SIG-M5 (cell line): ENCODE results near the gene NDUFAF8.

Source experiments
- DNase-seq: peaks from one replicate; lab custom pipeline; 2025; lab: John Stamatoyannopoulos, UW

Gene NDUFAF8

DNA sequence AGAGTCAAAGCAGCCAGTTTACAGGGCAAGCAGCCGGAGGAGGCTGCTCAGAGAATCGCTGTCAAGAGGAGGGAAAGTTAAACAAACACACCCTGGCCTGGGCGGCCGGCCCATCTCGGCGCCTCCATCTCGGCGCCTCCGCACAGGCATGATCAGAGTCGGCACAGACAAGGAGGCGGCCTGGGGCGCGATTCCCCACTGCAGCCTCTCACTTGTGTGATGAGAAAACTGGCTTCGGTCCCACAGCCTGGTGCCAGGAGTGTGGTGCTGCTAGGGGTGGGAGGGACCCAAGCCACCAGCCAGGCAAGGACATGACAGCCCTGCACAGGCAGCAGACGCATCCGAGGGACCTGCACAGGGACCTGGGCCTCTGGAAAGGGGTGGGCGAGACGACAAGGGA, 38.3 kb downstream of the NDUFAF8 start:
- no peak for DNase-seq

DNA sequence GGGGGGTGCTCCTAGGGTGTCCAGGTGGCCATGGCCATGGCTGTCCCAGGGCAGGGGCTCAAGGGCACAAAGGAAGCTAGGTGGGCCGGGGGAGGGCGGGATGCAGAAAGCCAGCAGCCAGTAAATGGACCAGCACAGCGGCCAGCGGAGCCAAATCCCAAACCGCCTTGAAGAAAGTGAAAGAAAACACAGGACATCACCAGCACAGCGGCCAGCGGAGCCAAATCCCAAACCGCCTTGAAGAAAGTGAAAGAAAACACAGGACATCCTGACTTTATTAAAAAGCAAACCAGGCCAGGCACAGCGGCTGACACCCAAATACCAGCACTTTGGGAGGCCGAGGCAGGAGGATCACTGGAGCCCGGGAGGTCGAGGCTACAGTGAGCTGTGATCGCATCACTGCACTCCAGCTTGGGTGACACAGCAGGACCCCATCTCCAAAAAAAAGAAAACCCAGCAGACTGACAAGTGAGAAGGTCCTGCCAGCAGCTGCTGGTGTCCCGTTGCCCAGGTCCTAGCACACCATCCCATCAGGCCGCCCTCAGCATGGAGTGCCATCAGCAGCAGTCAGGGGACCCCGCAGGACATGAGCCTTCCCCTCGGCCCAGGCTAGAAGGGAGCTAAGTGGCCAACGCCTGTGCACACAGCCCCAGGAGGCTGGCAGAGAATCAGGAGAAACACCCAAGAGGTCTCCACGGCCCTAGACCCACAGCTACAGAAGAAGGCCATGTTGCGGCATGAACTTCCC, 39.0 kb downstream of the NDUFAF8 start:
- no peak for DNase-seq

DNA sequence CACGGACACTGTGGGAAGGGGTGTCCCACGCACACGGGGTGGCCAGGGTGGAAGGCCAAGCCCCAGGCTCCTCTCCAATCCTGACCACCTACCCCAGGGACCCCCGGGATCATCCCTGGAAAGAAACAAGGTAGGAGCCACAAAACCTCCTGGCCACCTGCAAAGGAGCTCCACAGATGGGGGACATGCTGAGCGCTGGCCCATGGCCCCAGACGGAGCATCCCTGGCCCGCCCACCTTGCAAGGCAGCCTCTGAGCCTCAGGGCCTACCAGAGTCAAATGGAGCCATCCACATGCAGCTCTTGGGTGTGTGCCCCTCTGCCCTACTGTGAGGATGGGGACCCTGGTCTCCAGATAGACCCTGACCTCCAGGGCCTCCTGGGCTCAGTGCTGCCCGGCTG, 39.7 kb downstream of the NDUFAF8 start:
- DNase-seq, result no peak

DNA sequence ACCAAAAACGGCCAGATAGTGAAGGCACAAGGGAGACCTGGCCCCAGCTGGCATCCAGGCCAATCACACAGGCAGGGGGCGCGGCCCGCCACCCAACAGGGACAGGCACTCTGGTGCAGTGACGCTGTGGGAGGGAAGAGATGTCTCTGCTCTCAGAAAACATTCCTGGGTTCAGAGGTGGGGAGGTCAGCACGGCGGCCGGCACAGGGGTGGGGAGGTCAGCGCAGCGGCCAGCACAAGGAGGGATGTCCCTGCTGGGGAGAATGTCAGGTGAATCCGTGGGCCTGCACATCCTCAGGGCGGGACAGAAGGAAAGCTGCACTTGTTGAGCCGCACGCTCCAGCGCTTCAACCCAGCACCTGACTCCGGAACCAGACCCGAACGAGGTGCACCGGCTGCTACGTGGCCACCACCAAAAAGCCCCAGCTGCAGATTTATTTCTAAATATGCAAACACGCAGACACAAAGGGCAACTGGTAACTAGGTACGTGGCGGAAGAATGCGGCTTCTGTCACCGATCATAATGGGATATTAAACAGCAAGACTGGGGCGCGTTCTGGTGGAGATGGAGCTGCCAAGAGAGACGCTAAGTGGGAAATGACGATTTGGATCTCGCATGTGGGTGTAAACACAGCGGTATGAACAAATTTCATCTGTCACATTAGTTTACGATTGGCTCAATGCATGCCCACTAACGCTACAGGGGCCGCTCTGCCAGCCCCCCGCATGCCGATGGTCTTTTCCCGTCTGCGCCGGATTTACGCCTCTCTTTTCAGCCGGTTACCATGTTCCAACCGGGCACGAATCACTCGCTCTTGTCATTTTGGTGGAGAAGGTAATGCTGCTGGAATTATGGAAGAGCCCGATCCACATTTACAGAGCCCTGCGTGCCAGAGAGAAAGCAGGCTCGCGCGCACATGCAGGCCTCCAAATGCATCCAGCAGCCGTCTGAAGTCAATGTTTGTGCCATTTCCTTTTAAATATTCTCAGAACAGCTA, 40.5 kb downstream of the NDUFAF8 start:
- DNase-seq, result no peak

DNA sequence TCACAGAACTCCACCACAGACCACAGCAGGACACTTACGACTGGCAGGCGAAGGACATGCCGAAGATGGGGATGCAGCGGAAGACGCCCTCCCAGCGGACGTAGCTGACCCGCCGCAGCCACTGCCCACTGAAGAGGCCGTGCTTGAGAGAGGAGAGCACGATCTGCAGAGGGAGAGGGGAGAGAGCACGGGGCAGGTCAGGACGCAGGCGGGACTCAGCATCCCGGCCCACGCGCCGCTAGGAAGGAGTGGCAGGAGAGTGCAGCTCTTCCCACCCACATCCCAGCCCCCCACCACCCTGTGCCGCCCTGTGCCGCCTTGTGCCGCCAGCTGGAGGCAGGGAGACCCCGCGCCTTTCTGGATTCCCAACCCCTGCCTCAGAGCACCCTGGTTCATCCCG, 41.5 kb downstream of the NDUFAF8 start:
- DNase-seq, result no peak

DNA sequence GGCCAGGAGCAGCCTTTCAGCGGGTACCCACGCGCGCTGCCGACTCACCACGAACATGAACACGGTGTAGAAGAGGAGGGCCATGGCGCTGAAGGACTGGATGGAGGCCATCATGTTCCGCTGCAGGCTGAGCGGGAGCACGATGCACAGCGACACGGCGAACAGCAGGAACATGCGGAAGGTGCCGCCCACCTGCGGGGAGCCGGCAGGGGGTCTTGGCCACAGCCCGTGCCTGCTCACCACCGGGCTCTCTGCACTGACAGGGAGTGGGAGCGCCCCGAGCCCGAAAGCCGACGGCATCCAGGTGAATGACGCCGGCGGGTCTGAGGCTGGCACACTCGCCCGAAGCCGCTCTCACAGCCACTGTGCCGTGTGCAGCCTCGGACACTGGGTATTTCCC, 43.0 kb downstream of the NDUFAF8 start:
- no peak for DNase-seq

DNA sequence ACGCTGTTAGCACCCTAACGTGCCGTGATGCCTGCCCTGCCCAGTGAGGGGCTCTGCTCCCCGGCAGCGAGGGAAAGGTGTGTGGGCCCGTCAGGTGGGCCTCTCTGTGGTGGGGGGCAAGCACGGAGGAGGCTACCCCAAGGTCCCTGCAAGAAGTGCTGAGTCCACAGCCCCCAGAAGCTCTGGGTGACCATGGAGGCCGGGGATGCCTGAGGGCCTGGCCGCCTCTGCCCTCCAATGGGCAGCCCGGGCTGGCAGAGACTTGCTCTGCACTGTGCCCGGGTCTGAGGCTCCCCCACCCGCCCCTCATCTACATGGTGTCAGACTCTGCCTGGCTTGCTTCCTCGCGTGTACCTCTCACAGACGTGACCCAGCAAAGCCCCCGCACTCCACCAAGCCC, 43.8 kb downstream of the NDUFAF8 start:
- DNase-seq, result no peak

DNA sequence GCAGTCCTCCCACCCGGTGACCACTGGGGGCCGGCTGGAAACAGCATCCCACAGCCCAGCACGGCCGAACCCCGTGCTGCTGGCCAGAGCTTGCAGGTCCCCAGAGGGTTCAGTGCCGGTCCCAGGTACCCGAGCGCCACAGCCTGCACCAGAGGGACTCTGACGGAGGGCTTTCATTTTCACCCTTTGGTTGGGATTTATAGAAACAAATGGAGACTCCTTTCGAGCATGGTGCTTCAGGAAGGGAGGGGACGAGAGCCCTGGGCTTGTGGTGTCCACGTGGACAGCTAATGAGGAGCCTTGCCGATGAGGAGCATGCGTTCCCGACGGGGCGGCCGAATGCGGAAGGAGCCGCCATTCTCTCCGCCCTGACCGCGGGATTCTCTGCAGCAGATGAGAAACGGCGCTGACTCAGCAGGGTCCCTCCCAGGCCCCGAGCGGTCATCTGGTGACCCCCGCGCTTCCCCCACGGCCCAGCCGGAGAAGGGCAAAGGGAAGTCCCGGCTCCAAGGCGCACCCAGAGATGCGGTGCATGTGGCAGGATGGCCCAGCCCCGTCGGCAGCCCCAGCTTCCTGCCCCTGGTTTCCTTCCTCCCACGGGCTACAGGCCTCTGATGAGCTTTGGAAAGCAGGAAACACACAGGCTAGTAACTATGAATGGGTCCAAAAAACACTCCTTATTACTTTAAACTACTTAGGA, 46.2 kb downstream of the NDUFAF8 start:
- no peak for DNase-seq

DNA sequence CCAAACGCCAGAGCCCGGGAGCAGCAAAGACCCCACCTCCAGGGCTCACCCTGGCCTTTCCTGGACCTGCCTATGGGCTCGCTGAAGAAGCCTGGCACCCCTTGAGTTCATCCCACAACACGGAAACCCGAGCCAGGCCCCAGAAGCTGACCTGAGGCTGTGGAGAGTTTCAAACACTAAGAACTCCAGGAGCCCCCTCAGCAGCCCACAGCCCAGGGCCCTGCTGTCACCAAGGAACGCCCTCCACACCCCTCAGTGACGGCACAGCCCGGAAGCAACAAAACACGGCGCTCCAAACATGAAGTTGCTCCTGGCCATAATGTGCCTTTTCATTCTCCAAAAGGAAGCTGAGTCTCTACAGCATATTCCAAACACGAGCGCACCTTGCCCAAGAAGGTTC, 46.8 kb downstream of the NDUFAF8 start:
- DNase-seq, result no peak

DNA sequence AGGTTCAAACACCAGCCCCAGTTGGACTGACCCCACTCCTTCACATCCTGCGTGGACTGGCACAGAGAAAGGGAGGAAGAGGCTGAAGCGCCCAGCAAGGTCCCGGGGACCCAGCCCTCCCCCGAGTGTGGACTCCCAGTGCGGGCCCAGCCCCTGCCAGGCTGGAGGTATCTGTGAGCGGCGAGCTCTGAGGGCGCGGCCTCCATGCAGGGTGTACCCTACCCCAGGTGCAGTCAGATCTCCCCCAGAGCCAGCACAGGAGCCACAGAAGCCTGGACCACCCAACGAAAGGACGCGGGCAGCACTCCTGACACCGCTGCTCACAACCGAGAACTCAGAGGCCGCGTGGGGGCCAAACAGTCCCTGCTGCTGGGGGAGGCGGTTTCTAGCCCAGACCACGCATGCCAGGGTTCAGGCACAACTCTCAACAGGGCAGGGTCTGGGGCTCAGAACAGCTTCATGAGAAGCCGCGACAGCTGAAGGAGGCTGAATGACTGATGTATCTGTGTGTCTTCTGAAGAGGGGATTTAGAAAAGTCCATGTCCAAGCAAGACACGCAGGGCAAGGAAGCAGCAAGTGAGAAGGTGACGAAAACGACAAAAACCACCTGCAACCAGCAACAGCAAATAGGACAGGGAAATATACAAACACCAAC, 47.5 kb downstream of the NDUFAF8 start:
- no peak for DNase-seq

DNA sequence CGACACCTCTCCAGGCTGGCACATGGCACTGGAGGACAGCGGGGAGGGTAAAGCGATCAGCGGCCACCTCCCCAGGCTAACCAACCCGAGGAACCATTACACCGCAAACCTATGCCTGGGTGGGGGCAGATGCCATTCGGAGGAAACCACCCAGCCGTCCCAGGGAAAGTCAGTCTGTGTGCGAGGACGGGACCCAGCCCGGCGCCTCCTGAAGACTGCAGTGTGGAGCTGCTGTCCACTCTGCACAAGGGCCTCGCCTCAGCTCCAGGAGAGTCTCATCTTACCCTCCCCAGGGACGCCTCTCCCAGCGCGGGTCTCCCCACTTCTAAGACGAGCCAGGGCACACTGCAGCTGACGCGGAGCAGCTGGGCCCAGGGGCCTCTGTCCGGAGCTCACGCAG, 48.0 kb downstream of the NDUFAF8 start:
- no peak for DNase-seq

DNA sequence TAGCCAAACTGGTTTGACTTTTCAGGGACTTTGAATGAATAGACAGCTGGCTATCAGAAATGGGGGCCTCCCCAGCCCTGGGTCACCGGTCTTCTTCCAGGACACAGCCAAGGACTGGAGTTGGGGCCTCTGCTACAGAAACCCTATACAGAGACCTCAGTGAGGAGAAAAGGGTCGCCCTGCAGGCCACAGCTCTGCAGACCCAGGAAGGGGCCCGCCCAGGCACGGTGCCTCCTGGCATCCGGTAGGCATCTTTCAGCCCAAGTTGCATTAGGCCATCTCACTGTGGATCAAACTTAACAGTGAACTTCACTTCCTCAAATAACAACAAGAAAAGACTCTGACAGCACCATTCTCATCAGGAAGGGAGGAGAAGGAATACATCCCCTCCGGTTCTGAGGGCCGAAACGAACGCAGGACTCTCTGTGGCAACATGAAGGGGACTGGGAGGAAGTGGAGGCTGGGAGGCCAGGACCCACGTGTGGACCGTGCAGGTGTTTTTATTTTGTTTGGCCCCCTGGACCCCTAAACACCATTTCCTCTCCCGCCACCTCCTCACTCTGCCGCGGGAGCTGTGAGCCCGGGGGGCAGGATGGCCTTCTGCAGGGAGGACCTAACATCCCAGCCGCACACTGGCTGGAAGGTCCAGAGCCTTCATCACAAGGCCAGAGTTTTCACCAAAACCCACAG, 48.8 kb downstream of the NDUFAF8 start:
- DNase-seq, result no peak

DNA sequence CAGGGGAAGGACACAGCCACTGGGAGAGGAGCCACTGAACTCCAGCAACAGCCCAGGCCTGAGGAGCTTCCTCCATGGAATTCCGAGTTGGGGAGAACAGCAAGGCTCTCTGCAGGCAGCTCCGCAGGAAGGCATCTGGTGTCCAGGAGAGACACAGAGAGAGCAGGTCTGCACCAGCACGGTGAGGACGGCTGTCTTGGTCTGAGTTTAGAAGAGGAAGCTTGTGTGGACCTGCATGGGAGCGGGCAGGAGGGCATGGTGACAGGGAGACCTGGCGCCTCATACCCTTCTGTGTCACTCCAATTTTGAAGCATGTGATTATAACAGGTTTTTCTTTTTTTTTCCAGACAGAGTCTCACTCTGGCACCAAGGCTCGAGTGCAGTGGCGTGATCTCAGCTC, 49.6 kb downstream of the NDUFAF8 start:
- DNase-seq, result no peak

DNA sequence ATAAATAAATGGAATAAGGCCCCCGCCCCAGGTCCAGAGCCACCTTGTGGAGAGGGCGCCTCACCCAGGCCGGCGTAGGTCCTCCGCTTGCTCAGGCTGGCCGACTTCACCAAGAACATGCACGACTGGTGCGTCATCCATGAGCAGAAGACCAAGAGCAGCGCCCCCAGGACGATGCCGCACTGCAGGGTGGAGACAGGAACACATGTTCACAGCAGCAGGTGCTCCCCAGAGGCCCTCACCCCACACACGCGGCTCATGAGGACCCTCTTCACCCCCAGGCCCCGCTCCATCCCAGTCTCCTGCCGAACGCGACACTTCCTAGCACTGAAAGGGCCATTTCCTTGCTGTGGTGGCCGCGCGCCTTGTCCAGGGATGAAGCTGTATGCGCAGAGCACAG, 50.5 kb downstream of the NDUFAF8 start:
- DNase-seq, result no peak

DNA sequence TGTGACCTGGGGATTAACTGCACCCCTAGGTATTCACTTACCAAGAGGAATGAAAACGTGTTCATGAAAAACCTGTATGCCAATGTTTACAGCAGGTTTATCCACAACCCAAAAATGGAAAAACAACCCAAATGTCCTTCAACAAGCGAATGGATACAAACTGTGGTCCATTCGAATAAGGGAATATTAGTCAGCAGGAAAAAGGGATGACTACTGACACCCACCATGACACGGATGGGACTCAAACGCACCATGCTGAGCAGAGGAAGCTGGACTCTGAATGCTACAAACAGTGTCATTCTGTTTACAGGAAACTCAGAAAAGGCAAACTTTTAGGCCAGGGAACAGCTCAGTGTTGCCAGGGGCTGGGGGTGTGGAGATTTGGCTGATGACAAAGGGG, 51.1 kb downstream of the NDUFAF8 start:
- no peak for DNase-seq
